ENCODE data around the gene OR4B1.
A peak's percentile ranks its signal among the peaks of the same experiment; 100 is the strongest.
"Not testable (repeated sequence)": the region's sequence is repeated elsewhere in the genome, so short reads cannot be mapped to it uniquely, and the experiment has no call there.

The OR4B1 gene, protein sequence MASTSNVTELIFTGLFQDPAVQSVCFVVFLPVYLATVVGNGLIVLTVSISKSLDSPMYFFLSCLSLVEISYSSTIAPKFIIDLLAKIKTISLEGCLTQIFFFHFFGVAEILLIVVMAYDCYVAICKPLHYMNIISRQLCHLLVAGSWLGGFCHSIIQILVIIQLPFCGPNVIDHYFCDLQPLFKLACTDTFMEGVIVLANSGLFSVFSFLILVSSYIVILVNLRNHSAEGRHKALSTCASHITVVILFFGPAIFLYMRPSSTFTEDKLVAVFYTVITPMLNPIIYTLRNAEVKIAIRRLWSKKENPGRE

DNA sequence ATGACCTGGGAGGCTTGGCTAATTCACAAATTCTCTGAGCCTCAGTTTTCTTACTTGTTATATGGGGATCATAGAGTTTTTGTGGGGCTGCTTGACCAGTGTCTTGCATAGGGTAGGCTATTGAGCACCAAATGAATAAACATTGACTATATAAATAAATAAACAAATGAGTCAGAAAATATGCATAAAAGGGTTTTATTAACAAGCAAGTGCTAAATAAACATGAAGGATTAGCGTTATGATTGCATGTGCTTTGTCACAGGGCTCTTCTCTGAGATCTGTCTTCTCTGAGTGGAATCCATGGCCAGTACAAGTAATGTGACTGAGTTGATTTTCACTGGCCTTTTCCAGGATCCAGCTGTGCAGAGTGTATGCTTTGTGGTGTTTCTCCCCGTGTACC is at the start of gene OR4B1:
Gene OR4B1, plus strand, starts transcription at position 301 of the 400 bp plus-strand sequence. Its CDS starts 0 bp downstream, at position 301.
- DNase-seq, result no peak

DNA sequence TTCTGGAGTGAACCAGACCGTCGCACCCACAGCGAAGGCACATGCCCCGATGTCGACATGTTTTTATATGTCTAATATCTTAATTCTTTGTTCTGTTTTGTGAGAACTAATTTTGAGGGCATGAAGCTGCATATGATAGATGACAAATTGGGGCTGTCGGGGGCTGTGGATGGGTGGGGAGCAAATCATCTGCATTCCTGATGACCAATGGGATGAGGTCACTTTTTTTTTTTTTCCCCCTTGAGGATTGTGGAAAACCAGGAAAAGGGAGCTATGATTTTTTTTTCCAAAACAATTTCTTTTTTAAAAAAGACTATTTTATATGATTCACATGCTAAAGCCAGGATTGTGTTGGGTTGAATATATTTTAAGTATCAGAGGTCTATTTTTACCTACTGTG is 49.2 kb upstream of the OR4B1 start:
- no peak for DNase-seq

DNA sequence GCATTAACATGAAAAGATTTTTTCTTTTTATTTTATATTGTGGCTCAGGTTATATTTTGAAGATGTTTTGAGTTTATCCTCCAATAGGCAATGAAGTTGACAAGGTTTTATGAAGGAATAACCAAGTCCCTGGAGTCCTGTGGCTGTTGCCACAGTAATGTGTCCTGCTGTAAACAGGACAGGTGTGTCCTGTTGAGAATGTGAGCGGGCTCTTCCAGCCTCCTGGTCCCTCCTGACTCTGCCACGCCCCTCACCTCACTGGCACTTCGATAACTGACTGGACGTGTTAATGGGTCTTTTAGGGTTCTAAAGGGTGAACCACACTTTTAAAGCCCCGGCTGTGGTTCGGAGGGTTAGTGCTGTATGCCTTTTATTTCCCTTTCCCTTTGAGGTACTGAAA is 47.8 kb upstream of the OR4B1 start:
- DNase-seq, result no peak

DNA sequence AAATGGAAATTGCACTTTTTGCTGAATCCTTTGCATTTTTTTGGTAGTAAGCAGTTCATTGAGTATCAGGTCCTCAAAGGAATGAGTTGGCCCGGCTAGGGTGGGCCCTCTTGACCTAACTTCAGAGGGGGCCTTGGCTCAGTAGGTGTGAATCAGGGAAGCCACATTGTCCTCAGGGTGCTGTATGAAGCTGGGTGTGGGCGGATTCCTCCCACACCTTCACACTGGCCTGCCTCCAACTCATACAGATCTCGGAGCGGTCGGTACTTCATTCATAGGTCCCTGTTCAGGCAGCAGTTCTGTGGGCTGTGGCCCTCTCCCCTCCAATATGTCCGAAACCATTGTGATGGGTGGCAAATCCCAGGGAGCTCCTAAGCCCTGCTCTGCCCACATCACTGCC is 47.4 kb upstream of the OR4B1 start:
- DNase-seq, result no peak

DNA sequence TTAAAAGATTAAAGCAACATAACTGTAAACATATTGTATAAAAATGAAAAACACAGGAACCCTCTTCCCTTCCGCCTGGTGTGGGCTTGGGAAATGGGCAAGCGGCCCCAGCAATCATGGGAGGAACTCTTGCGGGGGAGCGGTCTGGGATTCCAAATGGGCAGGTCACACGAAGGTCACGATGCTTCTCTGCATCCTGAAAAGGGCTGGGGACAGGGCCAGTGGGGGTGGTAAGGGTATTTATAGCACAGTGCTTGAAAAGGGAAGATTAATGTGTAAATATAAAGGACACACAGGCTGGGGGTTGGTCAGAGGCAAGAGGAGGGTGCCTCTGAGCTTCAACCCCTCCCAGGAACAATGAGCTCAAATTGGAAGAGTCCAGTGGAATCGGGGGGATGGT is 46.9 kb upstream of the OR4B1 start:
- DNase-seq, result no peak

DNA sequence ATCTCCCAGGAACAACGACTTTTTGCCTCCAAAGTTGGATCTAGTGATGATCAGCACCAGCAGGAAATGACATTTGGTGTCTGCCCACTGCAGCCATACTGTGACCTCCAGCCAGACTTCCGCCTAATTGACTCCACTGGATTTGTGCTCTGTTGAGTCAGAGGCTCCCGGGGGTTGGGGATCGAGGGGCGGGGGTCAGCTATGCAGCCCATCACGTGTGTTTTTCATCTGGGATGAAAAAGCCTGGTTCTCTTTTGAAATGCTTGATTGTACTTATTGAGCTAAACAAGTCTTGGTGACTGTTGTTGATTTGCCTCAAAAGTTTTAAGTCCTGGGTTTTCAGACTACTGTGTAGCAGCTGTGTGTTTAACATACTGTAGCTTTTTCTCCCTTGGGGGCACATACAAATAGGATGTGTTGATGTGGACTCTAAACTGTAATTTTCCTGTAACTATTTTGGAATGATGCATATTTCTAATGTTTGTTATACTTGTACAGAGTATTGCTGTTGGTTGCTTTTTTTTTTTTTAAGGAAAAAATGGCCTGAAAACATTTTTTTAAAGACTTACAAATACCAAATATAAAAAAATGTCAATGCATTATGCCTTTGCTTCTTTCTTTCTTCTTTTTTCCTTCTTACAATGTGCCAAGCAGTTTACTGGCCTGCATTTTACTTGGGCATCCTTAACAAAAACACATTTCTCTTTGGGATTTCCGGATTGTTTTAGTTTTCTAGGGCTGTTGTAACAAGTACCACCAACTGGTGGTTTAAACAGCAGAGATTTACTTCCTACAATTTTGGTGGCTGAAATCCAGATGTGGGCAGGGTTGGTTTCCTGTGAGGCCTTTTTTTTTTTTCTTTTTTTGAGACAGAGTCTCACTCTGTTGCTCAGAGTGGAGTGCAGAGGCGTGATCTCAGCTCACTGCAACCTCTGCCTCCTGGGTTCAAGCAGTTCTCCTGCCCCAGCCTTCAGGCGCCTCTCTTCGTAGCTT is 46.1 kb upstream of the OR4B1 start:
- no peak for DNase-seq

DNA sequence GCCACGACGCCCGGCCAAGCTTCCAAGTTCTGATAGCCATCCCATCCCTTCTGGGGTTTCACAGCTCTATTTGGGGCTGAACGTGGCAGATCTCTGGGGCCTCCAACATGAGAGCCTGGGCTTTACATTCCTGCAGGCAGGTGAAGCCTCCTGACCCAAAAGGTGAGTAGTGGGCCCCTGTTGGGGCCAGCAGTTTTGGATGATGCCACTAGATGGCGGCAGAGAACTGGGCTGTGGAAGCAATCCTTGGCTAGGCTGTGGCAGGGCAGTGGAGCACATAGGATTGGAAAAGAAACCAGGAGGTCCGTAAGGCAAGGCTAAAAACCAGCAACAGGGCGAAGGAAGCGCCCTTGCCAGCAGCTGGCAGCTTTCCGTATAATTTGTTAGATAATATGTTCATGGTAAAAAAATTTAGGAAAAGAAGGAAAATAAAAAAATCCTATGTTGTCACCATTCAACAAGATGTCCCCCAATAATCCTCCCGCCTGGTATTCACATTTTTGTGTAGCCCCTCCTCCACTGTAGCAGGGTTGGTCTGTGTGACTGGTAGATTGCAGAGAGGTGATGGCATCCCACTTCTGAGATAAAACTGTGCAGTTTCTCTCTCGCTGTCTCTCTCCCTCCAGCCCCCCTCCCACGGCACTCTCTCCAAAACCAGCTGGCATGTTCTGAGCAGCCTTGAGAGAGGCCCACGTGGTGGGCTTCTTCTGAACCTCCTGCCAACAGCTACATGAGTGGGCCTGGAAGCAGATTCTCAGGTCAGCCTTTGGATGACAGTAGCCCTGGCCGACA is 43.6 kb upstream of the OR4B1 start:
- DNase-seq, result peak; percentile 69

DNA sequence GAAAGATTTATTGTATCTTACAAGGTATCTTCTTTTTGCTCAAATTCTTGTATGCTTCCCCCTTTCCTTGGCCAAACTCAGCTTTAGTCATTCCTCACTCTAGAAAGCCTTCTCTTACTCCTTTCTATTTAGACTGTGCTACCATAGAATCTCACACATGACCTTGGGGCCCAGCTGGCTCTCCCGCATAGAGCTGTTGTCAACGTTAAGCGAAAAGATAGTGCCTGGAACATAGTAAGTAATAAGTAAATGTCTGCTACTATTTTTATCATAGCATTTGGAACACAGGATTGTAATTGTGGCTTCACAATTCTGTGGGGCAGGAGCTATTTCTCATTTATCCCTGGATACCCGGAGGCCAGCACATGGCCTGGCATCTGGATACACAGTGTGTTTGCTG is 38.9 kb upstream of the OR4B1 start:
- DNase-seq, result no peak

DNA sequence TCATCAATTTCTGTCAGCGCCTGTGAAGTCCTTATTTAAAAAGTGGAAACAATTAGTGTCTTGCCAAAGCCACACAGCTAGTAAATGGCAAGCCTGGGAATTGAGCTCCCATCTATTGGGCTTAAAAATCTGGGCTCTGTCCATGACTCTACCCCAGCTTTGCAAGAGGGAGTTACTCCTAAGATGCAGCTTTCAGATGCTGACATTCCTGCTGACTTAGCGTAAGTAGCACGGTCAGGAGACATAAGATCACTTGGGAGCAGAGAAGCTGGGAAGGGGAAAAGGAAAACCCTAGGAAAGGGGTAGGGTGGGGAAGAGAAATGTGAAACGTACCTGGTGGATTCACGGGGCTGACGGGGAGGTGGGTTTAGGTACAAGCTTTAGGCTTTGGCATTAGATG is 36.0 kb upstream of the OR4B1 start:
- DNase-seq, result no peak

DNA sequence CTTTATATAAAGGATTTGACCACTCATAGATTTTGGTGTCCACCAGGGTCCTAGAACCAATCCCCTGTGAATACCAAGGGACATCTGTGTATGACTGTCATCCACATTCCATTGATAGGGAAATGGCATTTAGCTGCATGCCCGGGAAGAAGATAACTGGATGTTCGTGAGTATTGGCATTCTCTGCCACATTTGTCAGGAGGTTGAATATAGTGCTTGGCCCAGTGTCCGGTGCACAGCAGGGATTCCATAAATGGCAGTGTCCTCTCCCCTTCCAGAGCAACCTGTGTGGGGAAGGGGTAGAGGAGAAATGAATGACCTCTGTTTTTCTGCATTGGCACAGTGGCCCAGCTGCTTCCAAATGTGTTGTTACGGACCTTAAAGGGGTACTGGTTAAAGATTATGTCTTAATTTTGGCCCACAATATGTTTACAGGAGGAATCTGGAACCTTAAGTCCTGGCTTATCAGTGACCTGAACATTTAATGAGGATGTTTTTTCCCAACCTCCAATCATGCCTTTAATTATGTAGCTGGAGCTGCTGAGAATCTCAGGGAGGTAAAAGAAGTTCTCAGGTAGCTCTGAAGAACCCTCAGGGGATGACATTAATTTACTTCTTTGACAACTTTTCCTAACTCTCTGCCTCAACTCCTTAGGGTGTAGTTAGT is 33.6 kb upstream of the OR4B1 start:
- DNase-seq, result no peak

DNA sequence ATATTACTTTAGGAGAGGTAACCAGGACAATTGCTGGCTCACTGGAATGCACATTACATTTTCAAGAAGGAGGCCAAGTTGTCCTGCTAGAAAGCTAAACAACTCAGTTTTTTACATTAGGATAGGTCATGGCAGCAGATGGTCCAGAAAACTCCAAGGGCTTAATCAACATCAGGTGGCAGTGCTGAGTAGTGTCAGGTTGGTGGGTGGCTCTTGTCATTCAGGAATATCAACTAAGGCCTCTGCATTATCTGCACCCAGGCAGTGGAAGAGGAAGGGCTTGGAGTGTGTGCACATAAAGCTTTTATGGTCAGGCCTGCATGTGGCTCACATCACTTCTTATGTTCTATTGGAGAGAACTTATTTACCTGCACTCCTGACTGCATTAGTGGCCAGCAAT is 32.2 kb upstream of the OR4B1 start:
- no peak for DNase-seq

DNA sequence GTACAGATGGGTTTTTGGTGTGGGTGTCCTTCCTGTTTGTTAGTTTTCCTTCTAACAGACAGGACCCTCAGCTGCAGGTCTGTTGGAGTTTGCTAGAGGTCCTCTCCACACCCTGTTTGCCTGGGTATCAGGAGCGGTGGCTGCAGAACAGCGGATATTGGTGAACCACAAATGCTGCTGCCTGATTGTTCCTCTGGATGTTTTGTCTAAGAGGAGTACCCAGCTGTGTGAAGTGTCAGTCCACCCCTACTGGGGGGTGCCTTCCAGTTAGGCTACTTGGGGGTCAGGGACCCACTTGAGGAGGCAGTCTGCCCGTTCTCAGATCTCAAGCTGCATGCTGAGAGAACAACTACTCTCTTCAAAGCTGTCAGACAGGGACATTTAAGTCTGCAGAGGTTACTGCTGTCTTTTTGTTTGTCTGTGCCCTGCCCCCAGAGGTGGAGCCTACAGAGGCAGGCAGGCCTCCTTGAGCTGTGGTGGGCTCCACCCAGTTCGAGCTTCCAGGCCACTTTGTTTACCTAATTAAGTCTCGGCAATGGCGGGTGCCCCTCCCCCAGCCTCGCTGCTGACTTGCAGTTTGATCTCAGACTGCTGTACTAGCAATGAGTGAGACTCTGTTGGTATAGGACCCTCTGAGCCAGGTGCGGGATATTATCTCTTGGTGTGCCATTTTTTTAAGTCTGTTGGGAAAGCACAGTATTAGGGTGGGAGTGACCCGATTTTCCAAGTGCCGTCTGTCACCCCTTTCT is 25.5 kb upstream of the OR4B1 start:
- not testable (repeated sequence) for DNase-seq

DNA sequence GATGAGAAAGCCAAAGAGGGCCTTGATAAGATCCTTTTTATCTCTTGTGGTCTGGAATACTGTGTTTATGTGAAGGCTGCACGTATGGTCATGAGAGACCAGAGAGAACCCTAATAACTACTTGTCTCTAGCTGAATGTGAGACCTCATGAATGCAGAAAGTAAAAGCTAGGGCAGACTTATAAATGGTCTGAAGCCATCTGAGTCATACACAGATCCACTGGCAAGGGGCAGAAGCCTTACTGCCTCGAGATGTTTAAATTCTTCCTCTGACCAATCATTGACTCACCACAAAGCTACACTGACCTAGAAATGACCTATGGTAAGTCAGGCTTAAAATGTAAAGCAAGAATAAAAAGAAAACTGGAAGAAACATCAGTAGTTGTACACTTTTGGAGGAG is 22.7 kb upstream of the OR4B1 start:
- no peak for DNase-seq

DNA sequence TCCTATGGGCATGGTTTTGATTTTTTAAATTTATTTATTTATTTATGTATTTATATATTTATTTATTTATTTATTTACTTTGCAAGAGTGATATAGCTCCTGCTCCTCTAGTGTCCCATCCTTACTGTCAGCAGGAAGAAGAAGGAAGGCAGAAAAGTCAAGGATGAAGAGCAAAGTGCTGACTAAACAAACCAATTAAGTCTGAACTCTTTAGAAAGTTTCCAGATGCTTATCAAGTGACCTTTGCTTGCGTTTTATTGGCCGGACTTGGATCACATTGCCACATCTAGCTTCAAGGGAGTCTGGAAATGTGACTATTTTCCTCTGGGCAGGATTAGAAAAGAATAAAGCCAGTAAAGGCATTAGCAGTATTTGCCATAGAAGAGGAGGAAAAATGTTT is 8.7 kb upstream of the OR4B1 start:
- DNase-seq, result no peak

DNA sequence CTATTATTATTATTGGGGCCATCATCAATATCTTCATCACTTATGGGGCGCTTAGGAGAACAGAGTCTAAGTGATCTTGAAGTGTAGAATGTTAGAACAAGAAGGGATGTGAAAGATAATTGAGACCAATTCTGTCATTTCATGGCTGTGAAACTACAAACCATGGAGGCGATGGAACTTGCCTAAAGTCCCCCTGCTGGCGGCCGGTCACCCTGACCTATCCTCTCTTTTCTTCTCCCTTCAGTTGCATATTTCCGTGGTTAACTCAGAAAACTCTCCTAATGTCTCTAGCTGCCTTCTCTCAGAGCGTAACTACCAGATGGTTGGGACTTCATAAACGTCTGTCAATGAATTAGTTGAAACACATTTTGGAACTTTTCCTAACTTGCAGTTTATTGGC is 6.6 kb upstream of the OR4B1 start:
- no peak for DNase-seq

DNA sequence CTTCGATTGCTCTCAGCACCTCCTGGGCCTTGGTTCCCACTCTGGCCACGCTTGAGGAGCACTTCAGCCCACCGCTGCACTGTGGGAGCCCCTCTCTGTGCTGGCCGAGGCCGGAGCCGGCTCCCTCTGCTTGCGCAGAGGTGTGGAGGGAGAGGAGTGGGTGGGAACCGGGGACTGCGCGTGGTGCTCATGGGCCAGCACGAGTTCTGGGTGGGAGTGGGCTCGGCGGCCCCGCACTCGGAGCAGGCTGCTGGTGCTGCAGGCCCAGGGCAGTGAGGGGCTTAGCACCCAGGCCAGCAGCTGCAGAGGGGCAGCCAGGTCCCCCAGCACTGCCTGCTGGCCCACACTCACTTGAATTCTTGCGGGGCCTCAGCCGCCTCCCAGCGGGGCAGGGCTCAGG is 12.2 kb downstream of the OR4B1 start:
- DNase-seq, result no peak

DNA sequence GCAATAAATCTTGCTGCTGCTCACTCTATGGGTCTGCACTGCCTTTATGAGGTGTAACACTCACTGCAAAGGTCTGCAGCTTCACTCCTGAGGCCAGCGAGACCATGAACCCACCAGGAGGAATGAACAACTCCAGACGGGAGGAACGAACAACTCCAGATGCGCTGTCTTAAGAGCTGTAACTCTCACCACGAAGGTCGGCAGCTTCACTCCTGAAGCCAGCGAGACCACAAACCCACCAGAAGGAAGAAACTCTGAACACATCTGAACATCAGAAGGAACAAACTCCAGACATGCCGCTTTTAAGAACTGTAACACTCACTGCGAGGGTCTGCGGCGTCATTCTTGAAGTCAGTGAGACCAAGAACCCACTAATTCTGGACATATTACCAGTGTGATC is 13.4 kb downstream of the OR4B1 start:
- DNase-seq, result not testable (repeated sequence)

DNA sequence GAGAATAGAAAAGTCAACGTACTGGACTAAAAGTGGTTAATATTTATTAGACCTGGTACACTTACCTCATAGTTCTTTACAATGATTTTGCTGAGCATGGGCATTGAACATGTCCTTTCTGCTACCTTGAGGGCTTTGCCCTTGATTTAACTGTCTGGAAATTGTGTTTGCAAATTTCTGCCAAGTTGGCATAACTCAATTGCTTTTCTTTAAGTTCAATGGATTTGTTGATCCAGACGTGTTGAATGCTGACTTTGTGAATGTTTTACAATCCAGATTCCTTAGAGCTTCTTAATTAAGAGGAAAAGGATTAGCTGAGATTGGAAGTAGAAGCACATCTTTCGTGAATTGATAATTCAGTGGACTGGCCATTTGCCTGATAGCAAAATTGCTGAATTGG is 21.1 kb downstream of the OR4B1 start:
- DNase-seq, result no peak

DNA sequence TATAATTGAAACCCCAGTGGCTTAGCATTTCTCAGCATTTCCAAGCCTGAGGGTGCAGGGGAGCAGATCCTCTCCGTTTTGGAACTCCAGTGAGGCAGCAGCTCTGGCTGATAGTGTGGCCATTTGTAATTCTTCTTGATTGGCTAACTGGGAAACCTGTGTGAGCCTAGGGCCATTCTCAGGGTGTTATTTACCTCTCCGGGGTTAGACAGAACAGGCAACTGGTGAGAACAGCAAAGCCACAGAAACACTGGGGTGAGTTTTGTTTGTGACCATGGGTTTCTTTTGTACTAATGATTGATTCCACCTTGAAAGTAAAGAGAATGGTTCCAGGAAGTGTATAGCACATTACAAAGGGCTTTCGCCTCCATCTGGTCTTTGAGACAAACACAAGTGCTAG is 25.9 kb downstream of the OR4B1 start:
- no peak for DNase-seq

DNA sequence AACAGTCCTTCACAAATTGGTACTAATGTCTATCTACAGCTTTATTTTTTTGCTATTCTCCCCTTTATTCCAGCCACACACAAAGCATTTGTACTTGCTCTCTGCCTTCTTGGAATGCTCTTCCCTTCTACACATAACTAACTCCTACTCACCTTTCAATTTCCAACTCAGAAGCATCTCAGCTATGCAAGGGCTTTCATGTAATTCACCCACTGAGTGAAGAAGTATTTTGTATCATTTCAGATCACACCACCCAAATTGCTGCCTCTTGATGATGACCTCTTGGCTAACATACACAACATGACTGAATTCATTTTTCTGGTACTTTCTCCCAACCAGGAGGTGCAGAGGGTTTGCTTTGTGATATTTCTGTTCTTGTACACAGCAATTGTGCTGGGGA is 28.2 kb downstream of the OR4B1 start, which contains the start of gene OR4X2:
Gene OR4X2, plus strand, starts transcription at position 301 of the 400 bp plus-strand sequence. Its CDS starts 0 bp downstream, at position 301.
- no peak for DNase-seq

DNA sequence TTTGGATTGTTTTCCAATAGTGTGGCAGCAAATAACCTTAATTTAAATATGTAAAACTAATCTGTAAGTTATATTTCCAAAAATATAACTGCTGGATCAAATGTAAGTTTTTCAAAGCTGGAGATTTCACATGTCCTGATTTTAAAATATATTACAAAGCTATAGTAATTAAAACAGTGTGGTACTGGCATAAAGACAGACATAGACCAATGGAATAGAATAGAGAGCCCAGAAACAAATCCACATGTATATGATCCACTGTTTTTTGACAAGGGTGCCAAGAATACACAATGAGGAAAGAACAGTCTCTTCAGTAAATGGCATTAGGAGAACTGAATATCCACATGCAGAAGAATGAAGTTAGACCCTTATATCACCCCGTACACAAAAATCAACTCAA is 32.3 kb downstream of the OR4B1 start:
- DNase-seq, result no peak

DNA sequence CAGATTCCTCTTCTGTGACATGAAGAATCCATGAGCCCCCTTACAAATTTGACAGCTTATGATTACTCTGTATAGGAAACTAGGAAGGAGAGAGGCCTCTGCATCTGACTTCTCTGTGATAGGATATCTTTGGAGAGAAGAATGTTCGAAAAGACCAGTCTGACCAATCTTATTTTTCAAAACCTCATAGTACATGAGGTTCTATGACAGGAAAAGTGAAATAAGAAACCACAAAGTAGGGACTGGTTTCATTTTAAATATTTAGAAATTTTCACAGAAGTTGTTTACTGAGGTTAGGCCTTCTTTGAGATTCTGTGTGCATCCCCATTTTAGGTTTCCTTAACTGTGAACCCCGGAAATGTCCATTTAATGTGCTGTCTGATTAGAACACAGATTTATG is 45.0 kb downstream of the OR4B1 start:
- DNase-seq, result no peak
